Nucleus accumbens (tissue), 56 donors: ENCODE results near the gene TRIM44.
A peak's percentile ranks its signal among the peaks of the same experiment; 100 is the strongest.
"Not testable (repeated sequence)": the region's sequence is repeated elsewhere in the genome, so short reads cannot be mapped to it uniquely, and the experiment has no call there.

Source experiments
- DNase-seq, 56 donors: peaks; one replicate each; lab custom pipeline; 2025; lab: John Stamatoyannopoulos, UW

TRIM44 gene

DNA sequence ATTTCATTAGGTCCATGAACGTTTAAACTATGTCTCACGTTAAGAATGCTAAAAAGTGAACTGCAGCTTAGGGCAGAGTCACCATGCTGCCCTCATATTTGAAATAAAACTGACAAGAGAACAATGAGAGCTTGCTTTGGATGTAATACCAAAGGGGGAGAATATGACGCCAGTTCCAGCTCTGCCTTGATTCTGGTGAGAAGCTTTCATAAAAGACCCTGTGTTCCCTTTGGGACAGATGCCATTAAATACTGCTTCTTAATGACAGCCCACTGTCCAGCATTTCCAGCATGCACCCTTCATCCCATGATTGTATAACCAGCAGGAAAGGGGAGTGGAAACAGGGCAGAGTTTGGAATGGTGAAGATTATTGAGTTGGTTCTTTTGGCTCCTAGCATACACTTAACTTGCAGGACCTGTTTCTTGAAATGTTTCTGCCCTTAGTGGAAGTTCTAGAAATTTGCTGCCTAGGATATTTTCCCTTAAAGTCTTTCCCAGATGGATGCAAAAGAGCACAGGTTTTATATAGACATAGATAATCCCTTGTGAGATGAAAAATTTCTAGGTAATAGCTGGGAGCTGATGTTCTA is 142.0 kb downstream of the TRIM44 start:
- DNase-seq: peak in 32 of 56 donors; percentile 9 to 81 (median 28)

DNA sequence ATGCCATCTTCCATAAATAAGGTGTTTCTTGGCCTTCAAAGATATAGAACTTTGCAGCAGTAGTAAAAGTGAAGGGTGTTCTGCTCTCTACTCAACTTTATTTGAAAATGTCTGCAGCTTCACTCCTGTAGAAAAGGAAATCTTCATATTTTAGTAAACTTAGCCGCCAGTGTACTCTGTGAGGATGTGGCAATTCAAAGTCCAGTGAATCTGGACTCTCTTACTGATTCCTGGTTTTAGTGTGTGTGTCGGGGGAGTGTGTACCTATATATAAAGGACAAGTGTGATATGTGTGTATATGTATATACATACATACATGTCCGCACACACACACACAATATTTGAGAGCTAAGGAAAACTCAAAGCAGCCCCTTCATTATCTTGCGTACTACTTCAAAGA is 147.0 kb downstream of the TRIM44 start:
- no peak for DNase-seq

DNA sequence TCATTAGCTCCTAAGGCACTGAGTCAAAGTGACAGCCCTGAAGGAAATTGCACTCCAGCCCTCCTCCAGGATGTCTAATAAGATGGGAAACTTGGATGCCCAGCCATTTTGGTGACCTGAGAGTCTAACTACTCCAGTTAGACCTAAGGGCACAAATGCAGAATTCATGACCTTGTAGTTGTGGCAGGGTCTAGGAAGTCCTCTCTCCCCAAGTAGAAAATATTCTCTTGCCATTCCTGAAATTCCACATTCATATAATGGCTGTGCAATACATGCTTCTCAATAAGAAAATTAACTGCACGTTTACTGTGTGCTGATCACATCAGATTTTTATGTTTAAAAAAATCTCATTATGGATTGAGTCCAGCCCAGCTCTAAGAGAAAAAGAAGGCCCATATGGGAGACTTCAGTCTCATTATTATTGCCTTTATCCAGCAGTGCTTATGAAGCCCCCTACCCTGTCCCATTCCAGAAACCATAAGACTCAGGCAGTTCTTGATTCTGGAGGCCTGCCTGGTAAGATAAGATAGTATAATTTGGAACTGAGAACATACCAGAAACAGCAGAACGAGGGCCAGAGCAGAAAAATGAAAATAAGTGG is 147.6 kb downstream of the TRIM44 start:
- no peak for DNase-seq

DNA sequence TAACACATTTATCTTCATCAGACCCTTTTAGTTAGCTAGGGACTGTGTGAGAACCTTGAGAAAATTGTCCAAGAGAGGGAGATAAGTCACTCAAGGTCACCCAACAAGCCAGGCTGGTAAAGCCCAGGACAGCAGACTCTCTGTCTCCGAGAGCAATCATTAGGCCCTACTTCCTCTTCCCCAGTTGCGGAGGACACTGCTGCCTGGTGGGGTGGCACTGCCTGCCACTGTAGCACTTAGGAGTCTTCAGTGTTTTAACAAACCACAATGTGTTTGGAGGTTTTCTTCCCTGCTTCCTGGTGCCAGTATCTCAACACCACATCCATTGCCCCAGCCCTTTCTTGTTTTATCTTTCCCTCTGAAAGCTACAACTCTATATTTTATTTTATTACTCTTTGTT is 149.2 kb downstream of the TRIM44 start:
- peak in 10 of 56 donors; percentile 8 to 25 (median 12) for DNase-seq

DNA sequence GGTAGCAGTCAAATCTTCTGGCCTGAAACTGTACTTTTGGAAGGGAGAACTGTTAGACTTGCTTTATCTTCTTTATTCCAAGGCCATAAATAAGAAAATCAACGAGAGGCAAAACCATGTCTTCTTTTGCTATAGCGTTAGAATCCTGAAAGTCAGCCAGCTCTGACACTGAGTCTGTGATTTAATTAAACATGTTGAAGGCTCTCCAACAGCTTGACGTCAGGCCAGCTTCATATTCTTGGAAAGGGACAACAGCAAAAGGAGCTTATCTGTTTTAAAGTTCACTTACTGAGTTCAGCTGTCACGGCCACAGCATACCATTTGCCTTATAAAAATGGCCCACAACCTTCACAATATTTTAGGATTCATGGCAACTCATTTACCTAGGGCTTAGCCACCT is 150.3 kb downstream of the TRIM44 start:
- peak in 1 of 56 donors; percentile 44 for DNase-seq

DNA sequence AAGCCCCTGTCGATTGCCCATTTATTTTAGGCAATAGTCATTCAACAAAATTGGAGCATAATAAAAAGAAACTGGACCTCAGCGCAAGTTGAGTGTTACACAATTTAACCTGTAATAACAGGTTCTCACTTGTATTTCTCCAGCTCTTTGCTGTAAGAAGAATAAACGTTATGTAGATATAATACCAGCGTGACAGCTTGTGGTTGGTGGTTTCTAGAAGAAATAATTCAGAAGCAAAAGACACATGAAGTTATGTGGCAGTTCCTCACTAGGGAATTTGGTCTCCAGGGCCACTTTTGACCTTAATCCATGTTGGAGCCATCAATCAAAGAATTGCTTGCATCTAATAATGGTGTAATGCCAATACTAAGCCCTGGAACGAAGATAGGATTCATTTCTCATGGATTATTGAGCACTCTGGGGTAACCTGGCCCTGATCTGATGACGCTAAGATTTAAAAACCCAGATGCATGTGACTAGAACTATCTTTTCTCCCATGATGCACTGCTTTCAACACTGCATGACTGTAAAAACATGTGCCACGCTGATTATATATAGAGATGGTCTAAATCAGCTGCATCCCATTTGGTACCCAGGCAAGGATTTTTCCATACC is 151.6 kb downstream of the TRIM44 start:
- DNase-seq: no peak

DNA sequence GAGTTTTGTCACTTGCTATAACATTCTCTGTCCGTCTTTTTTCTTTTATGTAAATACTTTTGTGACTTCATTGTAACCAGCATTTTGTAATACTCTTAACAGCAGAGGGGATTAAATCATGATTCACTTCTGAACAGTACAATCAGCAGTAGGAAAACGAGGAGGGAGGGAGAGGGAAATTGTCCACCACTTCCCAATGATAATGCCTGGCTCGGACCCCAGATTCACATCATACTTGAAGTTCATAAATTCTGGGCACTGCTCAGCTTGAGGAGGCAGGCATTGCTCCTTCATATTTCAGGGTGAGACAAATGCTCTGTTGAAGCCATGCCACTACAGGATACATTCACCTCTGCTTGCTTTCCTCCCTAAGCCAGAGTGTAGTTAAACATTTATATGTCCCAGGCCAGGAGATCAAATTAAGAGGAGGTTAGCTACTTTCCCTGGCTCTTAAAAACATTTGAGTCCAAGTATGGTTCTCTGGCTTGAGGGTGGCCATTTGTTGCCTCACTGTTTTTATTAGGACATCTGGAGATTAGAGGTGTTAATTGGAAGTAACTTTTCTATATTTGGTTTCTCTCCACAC is 152.2 kb downstream of the TRIM44 start:
- no peak for DNase-seq

DNA sequence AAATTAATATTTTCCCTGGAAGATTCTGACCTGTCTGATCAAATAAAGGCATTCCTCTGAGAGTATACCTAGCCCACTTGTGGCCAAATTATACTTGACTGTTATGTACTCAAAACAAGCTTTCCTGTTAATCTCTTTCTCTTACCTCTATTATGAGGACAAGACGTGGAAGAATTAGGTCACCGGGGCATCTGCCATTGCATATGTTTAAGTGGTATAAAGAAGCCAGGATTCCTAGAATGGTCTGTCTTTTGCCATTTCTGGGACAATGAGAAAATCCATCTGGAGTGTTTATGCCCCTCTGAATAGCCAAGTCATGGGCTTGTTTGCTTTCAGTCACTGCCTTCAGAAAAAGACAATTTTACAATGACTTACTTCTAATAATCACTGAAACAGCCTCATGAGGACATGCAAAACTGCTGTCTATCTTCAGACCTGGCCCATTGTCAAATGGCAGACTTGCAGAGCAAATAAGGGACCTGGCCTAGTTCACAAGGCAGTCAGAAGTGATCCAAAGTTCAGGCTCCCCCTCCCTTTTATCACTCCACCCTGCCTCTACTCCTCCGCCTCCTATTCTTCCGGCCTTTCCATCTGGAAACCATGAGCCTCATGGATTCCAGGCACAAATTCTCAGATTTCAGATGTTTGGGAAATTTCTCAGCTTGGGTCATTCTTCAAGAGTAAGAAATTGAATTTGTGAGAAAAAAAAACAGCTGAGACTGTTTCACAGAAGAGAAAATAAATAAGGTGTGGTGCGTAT is 153.2 kb downstream of the TRIM44 start:
- no peak for DNase-seq

DNA sequence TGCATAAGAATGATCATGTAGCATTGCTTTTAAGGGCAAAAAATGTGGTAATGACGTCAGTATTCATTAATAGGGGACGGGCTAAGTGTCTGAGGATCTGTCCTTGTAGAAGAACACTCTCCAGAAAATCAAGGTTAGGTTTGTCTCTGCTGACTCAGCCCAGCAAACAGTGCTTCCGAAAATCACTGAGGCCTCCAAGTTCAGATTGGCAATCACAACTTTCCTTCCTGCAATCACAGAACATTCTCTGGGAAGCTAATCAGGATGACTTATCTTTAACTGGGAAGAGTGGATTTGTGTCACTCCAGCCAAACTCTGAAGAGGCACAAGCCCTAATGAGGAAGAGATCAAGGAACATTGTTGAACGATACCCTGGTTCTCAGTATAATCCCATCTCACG is 158.0 kb downstream of the TRIM44 start:
- no peak for DNase-seq

DNA sequence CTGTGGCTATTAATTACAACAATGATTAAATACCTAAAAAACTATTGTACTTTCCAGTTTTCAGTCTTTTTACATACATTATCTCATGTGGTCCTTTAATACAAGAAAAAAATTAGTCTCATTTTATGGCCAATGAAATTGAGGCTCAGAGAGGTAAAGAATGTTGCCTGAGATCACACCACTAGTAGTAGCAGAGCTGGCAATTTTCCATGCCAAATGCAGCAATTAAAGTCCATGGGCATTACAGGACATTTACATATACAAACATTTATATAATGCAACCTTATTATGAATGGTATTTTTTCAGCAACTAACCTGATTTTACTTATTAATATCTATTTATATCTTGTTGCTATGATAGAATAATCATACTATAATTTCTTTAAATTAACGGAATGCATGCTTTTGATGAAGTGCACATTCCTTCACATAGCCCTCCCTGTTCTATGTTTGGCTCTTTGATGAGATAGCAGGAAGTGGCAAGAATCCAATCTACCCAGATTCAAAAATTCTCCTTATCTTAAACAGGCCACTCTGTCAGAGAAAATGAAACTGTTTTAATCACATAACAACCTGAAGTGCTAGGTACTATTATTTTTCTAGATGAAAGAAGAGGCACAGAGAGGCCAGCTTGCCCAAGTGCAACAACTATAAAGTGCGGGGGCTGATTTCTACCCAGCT is 160.4 kb downstream of the TRIM44 start:
- no peak for DNase-seq

DNA sequence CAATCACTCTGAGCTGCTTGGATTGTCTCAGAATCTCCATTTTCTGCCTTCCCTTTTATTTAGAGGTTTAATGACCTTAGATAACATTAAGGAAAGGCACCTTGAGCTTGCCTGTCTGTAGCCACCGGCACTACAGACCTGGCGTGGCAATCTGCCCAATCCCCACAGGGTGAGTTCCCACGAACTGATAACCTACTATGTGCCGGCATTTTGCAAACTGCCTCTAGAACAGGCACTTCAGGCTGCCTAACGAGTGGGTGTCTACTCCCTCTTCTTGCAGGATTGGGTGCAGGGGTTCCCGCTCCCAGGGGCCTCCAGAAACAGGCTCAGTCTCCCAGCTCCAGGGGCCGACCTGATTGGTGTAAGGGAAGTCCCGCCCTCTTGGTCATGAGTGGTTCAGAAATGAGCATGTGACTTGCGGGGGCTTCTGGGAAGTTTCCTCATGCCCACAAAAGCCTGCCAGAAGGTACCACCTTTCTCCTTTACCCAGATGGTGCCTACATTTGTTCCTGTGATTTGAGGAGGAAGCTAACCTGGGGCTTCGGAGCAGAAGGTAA is 161.2 kb downstream of the TRIM44 start:
- DNase-seq: no peak

DNA sequence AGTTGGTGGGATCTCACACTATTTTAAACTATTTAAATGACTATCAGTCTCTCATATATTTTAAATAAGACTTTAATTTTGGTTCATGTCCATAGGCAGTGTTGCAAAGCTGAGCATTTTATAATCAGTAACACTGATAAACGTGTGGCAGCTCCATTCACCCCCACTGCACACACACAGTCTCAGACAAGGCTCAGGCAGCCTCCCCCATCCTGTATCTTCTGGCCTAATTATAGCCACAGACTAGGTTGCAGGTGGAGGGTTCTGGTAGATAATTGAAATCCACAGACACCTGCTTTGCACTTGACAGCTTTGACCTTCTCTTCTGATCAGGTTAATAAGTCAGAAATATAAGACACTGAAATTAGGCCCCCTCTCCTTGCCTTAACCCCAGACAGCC is 162.8 kb downstream of the TRIM44 start:
- no peak for DNase-seq

DNA sequence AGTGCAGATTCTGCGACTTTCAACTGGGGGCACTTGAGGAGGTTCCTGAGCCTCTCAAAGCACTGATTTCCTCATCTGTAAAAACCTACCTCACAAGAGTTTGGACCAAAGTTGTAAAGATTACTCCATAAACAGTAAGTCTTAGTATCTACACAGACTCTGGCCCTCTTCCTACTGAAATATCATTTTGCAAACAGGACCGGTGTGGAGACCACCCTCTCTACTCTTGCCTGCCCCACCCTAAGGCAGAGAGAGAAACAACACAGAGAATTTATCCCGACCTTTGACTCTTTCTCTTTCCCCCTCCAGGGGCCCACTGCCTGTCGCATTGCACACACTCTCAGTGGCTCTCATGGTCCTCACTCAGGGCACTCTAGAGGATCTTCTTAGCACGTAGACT is 163.4 kb downstream of the TRIM44 start:
- no peak for DNase-seq

DNA sequence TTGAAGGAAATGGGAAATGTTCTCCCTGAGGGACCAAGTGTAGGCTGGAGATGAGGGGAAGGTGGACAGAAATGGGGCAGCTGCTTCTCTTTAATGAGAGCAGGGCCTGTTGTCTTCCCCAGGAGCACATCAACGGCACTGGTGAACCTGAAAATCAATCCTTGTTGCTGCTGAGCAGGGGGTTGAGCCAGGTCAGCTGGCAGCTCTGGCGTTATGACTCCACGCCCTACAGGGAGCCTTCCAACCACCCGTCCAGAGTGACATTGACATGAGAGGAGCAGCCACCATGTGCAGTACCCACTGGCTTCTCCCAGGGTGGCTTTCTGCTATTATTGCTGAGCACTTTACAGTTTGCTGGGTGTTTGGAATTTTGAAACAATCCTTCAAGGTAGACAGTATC is 164.4 kb downstream of the TRIM44 start:
- no peak for DNase-seq

DNA sequence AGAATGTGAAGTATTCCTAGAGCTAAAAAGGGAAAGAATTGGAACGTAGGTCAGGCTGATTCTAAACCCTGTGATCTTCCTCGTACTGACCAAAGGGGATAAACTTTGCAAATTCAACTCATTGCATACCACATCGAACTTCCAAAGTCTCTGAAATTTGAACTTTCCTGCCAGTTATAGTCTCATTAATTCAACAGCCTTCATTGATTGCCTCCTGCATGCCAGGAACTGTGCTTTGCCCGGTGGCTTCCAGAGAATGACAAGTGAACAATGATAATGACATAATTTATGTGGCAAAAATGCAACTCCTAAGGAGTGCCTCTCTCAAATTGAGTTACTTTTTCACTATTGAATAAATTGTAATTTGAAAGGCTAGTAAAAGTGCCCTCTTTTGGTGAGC is 173.6 kb downstream of the TRIM44 start:
- no peak for DNase-seq

DNA sequence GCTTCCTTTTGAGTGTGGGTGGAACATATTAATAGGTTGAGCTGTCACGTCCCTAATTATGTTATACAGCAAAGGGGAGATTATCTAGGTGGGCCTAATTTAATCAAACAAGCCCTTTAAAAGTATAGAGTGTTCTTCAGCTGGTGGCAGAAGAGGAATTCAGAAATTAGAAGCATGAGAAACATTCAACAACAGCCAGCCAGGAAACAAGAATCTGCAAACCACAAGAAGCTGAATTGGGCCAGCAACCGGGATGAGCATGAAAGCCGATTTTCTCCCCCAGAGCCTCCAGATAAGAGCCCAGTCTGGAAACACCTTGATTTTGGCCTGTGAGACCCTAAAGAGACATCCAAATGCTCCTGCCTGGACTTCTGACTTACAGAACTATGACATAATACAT is 175.5 kb downstream of the TRIM44 start:
- DNase-seq: no peak

DNA sequence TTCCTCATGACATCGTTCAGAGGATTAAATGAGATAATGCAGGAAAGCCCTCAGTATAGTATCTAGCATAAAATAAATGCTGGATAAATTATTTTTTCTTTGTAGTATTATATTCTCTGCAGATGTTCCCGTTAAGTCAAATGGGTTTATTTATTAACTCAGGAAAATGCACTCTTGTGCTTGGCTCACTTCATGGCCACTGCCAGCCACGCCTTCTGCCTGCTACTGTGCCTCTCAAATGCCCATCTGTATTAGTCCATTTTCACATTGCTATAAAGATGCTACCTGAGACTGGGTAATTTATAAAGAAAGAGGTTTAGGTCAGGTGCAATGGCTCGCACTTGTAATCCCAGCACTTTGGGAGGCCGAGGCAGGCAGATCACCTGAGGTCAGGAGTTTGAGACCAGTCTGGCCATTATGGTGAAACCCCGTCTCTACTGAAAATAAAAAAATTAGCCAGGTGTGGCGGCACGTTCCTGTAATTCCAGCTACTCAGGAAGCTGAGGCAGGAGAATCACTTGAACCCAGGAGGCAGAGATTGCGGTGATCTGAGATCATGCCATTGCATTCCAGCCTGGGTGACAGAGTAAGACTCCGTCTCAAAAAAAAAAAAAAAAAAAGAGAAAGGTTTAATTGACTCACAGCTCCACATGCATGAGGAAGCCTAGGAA is 176.3 kb downstream of the TRIM44 start:
- DNase-seq: not testable (repeated sequence)

DNA sequence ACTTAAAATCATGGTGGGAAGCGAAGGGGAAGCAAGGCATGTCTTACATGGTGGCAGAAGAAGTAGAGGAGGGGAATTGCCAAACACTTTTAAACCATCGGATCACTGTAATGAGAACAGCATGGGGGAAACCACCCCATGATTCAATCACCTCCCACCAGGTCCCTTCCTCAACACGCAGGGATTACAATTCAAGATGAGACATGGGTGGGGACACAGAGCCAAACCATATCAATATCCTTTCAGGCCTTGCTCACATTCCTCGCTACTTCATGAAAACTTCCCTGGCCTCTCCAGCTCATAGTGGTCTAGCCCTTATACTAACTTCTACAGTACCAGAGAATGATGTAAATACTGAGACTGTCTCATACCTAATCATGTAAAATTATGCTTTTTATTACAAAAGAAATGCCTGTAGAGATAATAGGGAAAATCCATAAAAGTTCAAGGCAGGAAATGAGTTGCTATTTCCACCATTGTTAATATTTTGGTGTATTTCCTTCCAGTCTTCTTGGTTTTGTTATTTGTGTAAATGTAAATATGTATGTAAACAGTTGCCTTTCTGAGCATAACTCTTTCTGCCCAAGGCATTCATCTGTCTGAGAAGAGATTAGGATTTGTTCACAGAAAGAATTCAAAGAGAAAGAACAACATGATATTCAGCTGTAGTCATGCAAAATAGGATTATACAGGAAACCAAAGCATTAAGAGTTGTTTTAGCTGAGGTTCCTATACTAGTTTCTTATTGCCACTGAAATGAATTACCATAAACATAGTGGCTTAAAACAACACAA is 177.0 kb downstream of the TRIM44 start:
- DNase-seq: no peak

DNA sequence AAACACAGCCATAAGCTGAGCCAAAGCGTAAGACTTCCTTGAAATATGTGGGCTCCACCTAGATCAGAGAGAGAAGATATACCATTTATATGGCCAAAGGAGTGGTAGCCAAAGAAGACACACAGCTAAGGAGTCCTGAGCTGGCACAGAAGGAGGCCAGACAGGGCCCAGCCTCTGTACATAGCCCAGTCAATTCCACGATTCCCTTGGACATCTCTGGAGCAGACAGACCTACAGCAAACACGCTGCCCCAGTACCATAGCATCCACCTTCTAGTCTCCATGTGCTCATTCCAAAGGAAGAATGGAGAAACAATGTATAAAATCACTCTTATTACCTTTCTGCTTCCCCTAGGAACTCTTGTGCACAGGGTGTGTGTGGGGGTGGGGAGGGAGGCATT is 179.2 kb downstream of the TRIM44 start:
- no peak for DNase-seq
